ENCODE data around the gene NCAPG2.

The NCAPG2 gene

DNA sequence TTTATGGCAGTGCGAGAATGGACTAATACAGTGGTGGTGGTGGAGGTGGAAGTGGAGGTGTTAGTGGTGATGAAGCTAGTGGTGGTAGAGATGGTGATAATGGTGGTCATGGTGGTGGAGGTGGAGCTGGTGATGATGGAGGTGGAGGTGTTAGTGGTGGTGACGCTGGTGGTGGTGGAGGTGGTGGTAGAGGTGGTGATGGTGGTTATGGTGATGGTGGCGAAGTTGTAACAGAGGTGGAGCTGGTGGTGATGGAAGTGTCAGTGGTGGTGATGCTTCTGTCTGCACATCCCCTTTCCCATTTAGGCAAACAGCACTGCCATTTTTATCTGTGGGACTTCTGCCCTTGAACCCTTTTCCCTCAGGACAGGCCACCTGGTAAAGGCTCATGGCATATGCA lies 109.5 kb downstream of the NCAPG2 start:
- peak; percentile 37 for DNase-seq (ENCODE audit: low spot score)

DNA sequence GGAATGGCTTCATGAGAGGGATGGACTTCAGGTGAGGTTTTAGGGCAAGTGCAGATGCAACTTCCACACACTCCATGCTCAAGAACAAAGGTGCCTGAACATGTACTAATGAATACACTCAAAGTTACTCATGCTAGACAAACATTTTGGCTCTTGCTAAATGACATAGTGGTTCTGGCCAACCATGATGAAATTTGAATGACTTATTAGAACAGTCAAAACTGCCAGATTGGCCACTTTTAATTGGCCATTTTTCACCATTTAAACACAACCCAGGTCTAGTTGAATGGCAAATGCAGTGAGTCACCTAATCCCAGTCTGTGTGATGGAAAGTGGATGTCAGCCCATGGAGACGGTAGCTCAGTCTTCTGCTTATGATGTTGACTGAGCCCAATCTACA lies 112.1 kb downstream of the NCAPG2 start:
- no peak for DNase-seq (ENCODE audit: low spot score)

DNA sequence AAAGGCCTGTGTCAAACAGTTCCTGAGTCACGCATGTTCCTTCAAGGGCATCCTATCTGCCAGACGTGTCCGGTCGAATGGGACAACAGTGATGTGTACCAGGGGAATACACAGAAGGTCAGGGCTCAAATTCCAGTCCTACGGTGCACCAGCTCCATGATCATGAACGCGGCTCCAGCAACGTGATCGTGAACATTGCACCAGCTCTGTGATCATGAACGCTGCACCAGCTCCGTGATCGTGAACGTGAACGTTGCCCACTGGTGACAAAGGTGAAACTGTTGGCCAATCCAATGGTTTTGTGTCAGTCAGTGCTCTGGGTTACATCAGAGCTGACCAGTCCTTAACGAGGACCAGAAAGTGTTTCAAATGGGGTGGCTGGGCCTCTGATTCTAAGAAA lies 112.7 kb downstream of the NCAPG2 start:
- no peak for DNase-seq (ENCODE audit: low spot score)

DNA sequence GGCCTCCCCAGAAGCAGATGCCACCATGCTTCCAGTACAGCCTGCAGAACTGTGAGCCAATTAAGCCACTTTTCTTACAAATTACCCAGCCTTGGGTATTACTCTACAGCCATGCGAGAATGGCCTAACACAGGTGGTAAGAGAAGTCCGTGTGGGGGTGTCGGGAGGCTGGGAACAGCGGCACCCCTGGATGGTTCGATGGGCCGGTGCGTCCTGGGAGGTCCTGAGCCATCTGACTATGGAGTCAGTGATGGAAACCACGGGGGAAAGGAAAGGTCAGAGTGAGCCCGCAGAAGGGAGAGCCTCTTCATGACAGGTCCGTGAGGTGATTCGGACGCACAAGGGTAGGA lies 114.4 kb downstream of the NCAPG2 start:
- DNase-seq (ENCODE audit: low spot score) = no peak

DNA sequence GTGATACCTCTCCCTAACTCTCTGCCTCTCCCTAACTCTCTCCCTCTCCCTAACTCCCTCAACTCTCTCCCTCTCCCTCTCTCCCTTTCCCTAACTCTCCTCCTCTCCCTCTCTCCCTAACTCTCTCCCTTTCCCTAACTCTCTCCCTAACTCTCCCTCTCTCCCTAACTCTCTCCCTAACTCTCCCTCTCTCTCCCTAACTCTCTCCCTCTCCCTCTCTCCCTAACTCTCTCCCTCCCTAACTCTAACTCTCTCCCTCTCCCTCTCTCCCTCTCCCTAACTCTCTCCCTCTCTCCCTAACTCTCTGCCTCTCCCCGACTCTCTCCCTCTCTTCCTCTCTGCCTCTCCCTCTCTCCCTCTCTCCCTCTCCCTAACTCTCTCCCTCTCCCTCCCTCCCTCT lies 115.0 kb downstream of the NCAPG2 start:
- DNase-seq (ENCODE audit: low spot score) = no peak

DNA sequence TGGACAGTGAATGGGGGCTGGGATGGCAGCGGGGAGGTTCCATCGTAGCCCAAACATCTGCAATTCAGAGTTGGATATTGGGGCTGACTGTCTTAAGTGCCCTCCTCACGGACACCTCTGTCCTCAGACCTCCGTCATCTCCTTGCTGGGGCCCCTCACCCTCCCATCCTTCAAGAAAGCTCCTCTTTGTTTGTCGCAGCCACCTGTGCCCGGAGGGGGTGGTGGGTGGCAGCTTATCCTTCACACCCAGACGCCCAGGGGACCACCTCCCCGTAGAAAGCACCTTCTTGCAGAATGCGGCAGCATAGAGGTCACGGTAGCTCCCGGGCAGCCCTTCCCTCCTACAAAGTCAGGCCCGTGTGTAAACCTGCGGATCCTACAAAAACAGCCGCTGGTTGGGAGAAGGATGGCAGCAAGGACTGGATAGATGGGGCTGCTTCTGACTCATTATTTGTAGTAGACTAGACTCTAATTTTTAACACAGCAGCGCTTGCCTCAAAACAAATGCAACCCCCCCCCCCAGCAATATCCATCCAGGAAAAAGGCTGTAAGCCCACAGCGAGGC lies 115.6 kb downstream of the NCAPG2 start:
- no peak for DNase-seq (ENCODE audit: low spot score)

DNA sequence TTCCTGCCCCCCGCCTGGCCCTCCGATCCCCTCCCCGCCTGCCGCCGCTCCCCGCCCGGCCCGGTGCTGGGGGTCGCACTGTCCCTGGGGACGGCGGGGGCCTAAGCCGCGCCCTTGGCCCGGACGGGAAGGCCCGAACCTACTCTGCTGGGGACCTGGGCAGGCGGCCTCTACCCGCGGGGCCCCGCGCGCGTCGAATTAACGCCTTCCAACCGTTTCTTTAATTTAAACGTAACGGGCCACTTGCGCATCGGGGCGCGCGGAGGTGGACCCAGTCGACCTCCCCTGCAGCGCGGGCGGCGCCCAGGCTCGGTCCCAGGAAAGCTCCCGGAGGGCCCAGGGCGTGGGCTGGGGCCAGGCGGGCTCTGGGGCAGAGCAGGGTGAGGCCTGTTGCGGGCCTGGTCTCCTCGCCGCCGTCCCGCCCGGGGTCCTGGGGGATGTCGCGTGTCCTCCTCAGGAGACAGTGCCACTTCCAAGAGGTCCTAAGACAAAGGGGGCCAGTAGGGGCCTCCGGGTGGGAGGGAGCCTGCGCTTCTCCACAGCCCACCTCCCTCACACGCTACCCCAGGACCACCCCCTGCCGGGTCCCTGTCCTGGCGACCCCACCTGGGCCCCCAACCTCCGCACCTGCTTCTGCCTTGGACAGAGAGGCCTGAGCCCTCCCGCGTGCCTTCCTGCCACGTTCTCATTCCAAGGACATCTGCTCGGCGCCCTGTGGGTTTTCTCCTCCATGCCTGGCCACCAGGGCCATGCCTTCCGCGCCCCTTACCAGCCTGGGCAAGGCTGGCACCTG lies 116.3 kb downstream of the NCAPG2 start:
- no peak for DNase-seq (ENCODE audit: low spot score)

DNA sequence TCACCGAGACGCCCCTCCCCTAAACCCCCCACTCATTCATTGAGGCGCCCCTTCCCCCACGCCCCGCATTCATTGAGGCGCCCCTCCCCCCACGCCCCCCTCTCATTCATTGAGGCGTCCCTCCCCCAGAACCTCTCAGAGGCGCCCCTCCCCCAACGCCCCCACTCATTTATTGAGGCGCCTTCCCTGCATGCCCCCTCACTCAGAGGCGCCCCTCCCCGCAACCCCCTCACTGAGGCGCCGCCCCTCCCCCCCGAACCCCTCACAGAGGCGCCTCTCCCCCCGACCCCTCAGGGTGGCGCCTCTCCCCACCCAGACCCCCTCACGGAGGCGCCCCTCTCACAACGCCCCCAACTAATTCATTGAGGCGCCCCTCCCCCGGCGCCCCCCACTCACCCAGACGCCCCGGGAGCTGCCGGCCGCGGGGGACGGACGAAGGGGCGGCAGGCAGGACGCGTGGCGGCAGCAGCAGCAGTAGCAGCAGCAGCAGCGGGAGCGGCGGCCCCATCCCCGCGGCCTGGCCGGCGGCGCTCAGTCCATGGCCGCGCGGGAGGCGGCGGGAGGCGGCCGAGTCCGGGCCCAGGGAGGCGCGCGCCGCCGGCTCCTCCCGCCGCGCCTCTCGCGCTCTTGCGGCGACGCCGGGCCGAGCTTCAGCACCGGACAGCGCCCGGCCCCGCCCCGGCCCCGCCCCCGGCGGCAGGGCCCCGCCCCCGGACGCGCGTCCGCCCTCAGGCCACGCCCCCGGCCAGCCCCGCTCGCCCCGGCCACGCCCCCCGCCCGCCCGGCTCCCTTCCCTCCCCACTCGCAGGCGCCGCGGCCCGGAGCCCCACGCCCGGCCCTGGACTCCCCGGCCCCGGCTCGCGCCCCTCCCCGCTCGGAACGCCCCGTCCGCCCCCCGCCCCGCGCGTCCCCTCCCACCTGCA lies 117.2 kb downstream of the NCAPG2 start, which contains the start of gene PTPRN2:
PTPRN2 (minus strand) TSS at position 662 of the 923 bp plus-strand sequence.
- peak; percentile 79 for DNase-seq (ENCODE audit: low spot score)

DNA sequence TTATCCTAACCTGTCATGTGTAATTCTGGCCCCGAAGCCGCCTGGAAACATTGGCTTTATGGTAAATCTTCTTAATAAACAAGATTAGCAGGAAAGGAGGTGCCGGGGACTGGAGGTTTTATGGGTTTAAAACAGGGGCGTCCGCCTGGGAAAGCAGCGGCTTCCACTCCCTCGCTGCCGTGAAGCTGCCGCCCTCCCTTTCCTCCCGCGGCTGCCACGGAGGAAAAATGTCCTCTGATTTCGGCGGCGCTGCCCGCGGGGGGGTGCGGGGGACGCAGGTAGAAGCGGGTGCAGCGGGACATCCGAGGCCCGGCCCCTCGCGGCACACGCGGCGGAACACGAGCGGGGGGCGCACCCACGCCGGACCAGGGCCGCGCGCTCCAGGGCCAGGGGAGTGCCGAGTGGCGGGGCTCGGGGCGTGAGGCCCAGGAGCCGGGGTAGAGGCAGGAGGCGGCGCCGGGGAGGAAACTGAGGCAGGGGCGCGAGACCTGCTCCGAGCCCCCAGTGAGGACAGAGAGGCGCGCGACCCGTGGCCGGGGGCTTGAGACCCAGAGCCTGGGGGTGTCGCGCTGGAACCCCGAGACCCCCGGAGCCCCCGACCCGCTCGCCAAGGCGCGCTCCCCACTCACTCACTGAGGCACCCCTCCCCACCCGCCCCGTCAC lies 118.0 kb downstream of the NCAPG2 start:
- DNase-seq (ENCODE audit: low spot score) = no peak

DNA sequence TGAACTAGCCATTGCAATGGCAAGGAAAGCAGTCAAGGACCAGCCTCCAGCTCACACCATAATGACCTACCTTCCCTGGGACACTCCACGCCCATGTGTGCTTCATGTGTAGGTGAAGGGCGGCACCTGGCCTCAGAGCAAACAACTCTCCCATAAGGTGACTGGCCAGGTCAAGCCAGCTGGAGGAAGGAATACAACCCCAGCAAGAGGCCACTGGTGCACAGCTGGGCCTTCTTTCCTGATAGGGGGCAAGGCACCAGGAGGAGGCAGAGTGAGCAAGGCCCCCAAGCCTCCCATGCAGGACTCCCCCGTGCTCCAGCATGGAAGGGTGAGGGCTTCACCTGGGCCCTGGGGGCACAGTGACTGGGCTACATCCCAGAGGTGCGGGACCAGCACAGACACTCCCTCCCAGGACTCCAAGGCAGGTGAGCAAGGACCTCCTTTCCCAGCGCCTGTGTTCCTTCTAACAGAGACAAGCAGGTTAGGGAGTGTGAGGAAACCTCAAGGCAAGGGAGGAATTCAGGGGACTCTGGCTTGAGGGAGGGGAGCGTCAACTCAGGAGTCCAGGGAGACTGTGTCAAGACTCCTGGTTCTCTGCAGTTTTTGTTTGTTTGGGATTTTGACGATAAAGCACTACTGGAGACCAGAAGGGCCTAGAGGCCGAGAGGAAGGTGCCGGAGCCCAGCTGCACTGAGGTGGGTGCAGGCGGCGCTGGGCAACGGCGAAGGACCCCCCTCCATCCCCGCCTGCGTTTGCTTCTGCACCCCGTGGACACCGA lies 118.7 kb downstream of the NCAPG2 start:
- no peak for DNase-seq (ENCODE audit: low spot score)

DNA sequence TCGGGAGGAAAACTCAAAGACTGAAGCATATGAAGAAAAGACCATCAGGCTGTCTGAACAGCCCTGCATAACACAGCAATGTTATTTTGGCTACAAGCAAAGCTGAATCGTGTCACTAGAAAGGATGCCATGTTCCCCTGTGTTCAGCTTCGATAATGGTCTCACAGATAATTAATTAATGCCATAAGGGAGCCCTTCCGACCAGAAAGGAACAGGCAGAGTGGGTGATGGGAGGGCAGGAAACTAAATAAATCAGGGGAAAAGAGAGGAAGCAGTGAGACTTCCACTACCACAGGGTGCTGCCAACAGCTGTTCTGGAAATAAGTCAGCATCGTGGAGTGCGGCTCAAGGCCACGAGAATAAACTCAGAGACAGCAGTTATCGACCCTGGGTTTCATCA lies 120.2 kb downstream of the NCAPG2 start:
- no peak for DNase-seq (ENCODE audit: low spot score)

DNA sequence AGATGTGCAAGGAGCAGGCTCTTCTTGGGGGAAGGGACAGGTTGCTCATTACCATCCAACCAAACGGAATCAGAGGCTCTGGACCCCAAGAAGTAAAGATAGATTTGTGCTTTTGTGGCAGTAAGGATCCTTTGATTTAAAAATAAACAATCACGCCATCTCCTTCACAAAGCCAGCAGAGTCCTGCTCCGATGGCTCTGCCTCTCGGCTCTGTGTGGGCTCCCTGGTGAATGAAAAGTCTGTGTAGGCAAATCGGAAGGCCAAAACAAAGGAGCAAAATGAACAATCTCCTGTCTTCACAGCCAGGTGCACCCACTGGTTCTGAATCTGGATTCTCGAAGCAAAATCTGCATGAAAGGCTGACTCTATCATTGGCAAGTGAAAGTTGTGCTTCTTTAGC lies 120.8 kb downstream of the NCAPG2 start:
- no peak for DNase-seq (ENCODE audit: low spot score)

DNA sequence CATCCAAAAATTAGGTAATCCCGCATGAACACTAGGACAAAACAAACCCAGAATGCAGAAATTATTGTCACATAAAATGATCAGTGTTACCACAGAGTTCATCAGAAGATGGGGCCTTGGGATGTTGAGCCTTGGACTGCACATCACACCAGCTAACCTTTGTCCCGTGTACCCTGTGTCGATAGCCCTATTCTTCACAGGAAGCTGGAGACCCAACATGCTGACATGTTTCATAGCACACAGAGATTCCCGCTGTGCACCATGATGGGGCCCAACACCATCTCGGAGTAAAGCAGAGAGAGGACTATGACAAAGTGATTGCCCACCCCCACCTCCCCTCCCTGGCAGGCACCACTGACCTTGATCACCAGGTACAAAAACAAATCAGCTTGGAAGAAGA lies 121.5 kb downstream of the NCAPG2 start:
- no peak for DNase-seq (ENCODE audit: low spot score)

DNA sequence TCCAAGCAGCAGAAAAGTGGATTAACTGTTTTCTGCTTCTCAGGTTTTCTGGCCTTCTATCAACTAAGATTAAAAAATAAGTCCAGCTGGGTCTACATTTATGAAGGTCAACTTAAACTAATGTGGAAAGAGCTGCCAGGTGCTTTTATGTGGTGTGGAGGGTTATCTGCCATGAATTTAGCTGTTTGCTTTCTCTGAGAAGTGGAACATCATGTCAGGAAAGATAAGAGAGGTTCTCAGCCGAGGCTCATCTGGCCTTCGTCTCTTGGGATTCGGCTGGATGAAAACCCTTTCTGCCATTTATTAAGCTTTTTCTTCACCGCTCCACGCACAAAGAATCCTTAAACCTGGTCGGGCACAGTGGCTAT lies 122.5 kb downstream of the NCAPG2 start:
- DNase-seq (ENCODE audit: low spot score) = no peak

DNA sequence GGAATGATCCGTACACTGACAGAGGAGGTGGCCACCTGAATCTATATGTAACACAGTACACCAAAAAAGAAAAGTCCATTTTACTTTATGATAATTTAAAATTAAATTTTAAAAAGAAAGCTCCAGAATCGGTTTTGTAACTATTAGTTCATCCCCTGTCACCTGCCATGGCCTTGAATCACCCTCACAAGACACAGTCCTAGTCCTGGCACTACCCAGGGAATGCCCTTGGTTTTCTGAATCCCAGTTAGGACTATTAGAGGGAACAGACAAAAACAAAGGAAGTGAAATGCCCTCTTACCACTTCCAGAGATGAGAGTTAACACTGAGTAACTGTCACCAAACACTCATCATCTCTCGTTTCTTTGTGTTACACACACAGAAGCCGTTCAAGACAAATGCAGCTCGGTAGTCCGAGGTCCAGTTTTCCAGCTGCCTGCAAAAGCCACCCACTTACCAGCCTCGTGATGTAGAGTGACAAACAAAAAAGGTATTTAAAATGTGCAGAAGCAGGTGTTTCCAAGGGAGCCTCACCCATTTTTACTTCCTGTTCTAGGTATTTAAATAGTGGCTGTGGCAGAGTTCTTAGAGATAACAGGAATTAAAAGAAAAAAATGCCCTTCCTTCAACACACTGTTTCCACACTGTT lies 123.0 kb downstream of the NCAPG2 start:
- no peak for DNase-seq (ENCODE audit: low spot score)

All from RKO (cell line).